ENCODE data around the gene DCC. TPM values are rescaled to one million over a fixed set of nuclear protein-coding genes. Genes with fewer than 3 reads are reported as not detected.

Gene DCC
- total and polyA plus RNA-seq, 2 donors (not counting 1 experiment from before 2014, with no cell fraction given) = not detected

- ChIA-PET CTCF (no interaction called here), POLR2A (no interaction called here)
- no peak overlapping the region for H3K4me3 Mint-ChIP-seq
- H3K4me3 ChIP-seq (ENCODE audit: control extremely low read depth in 1 of 5, extremely low read depth in 1 of 5, insufficient read depth in 1 of 5, low read depth in 2 of 5, low read length in 4 of 5) = no peak overlapping the region
- no peak for DNase-seq
- H3K4me1 ChIP-seq (ENCODE audit: control insufficient read depth in 2 of 2, insufficient read depth in 2 of 2, low read length in 2 of 2) = no peaks in the 10 kb centered on the region
- no peak overlapping the region for H2AFZ ChIP-seq (ENCODE audit: insufficient read depth, low read depth, low read length, poor library complexity, severe bottlenecking)
- no peaks in the 10 kb centered on the region for H3K27me3 ChIP-seq (replicated peaks in 1 of 4; ENCODE audit: control extremely low read depth in 1 of 4, control insufficient read depth in 3 of 4, insufficient read depth in 4 of 4, low read length in 3 of 4)
- WGBS (ENCODE audit: insufficient coverage) = no CpG with 5 or more reads among the region's 3 CpGs
- no peak for TF ChIP-seq CTCF (IDR thresholded peaks at IDR 0.05)
- TF ChIP-seq EZH2 (IDR thresholded peaks at IDR 0.05; ENCODE audit: borderline replicate concordance, insufficient read depth, low read depth, low read length, poor library complexity, severe bottlenecking) = no peak
- H3K9me3 ChIP-seq (ENCODE audit: control extremely low read depth in 1 of 3, control insufficient read depth in 2 of 3, insufficient read depth in 1 of 3, low read length in 2 of 3) = no peaks in the 10 kb centered on the region
- H3K27me3 Mint-ChIP-seq = no peaks in the 10 kb centered on the region
- H3K4me1 Mint-ChIP-seq = no peaks in the 10 kb centered on the region
- H3K36me3 ChIP-seq (replicated peaks in 1 of 2; ENCODE audit: control extremely low read depth in 1 of 2, control insufficient read depth in 1 of 2, extremely low read depth in 1 of 2, insufficient read depth in 2 of 2, low read length in 1 of 2) = no peaks in the 10 kb centered on the region
- H3K79me2 ChIP-seq (ENCODE audit: control insufficient read depth, insufficient read depth, low read length) = no peaks in the 10 kb centered on the region
- H3K9me3 Mint-ChIP-seq (ENCODE audit: insufficient read depth) = no peaks in the 10 kb centered on the region
- intact Hi-C loops (cut with micrococcal nuclease) = no loop called here
- no peak for ATAC-seq (ENCODE audit: low read depth)
- H3K27ac ChIP-seq (ENCODE audit: low read length in 2 of 2) = no peak overlapping the region
- H3K9ac ChIP-seq (ENCODE audit: low read length) = no peak overlapping the region
- no peak overlapping the region for H3K27ac Mint-ChIP-seq
- H3K4me2 ChIP-seq (replicated peaks; ENCODE audit: low read depth, low read length, poor library complexity, severe bottlenecking) = no peak overlapping the region
- H4K20me1 ChIP-seq (ENCODE audit: control insufficient read depth, insufficient read depth, low read length, poor library complexity, severe bottlenecking) = no peaks in the 10 kb centered on the region
Observed at GRCh38 chr18:52577795-52578194, 237.8 kb downstream of the DCC start.

DNA sequence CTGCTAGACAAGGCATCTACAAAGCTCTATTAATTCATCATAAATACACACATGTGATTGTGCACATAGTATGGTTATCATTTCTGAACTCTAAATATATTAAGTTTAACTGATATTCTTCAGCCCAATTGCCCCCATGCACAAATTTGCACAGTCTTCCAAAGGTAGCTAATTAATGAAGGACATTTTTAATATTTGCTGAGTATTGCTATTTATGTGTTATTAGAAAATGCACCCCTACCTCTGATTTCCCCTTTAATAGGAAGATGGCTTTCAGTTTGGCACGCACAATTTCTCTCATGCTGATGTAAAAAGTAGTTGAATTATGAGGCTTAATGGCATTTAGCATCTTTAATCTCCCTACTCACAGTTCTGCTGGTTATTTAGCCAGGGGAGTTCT lies 242.1 kb downstream of the DCC start:
- Histone ChIP-seq H3K9ac (ENCODE audit: low read length) (no peak overlapping the region), H3K36me3 (replicated peaks in 1 of 2; ENCODE audit: control extremely low read depth in 1 of 2, control insufficient read depth in 1 of 2, extremely low read depth in 1 of 2, insufficient read depth in 2 of 2, low read length in 1 of 2) (no peaks in the 10 kb centered on the region), H3K9me3 (ENCODE audit: control extremely low read depth in 1 of 3, control insufficient read depth in 2 of 3, insufficient read depth in 1 of 3, low read length in 2 of 3) (no peaks in the 10 kb centered on the region), H2AFZ (ENCODE audit: insufficient read depth, low read depth, low read length, poor library complexity, severe bottlenecking) (no peak overlapping the region), H3K4me2 (replicated peaks; ENCODE audit: low read depth, low read length, poor library complexity, severe bottlenecking) (no peak overlapping the region), H3K27ac (ENCODE audit: low read length in 2 of 2) (no peak overlapping the region), H3K27me3 (replicated peaks in 1 of 4; ENCODE audit: control extremely low read depth in 1 of 4, control insufficient read depth in 3 of 4, insufficient read depth in 4 of 4, low read length in 3 of 4) (no peaks in the 10 kb centered on the region), H3K4me1 (ENCODE audit: control insufficient read depth in 2 of 2, insufficient read depth in 2 of 2, low read length in 2 of 2) (no peaks in the 10 kb centered on the region), H4K20me1 (ENCODE audit: control insufficient read depth, insufficient read depth, low read length, poor library complexity, severe bottlenecking) (no peaks in the 10 kb centered on the region), H3K4me3 (ENCODE audit: control extremely low read depth in 1 of 5, extremely low read depth in 1 of 5, insufficient read depth in 1 of 5, low read depth in 2 of 5, low read length in 4 of 5) (no peak overlapping the region), H3K79me2 (ENCODE audit: control insufficient read depth, insufficient read depth, low read length) (no peaks in the 10 kb centered on the region)
- intact Hi-C loops (cut with micrococcal nuclease) = no loop called here
- no peak for DNase-seq
- Mint-ChIP-seq H3K4me3 (no peak overlapping the region), H3K27me3 (no peaks in the 10 kb centered on the region), H3K4me1 (no peaks in the 10 kb centered on the region), H3K9me3 (ENCODE audit: insufficient read depth) (no peaks in the 10 kb centered on the region), H3K27ac (no peak overlapping the region)
- POLR2A ChIA-PET = no interaction called here
- ATAC-seq (ENCODE audit: low read depth) = no peak
- CTCF ChIA-PET = no interaction called here
- WGBS (ENCODE audit: insufficient coverage) = no CpG with 5 or more reads among the region's 1 CpG
- TF ChIP-seq CTCF (IDR thresholded peaks at IDR 0.05) (no peak), EZH2 (IDR thresholded peaks at IDR 0.05; ENCODE audit: borderline replicate concordance, insufficient read depth, low read depth, low read length, poor library complexity, severe bottlenecking) (no peak)

Data from B cell (primary cell).